HL-60 (cell line): Measurements from ENCODE around the gene TMUB2.

ENCODE experiments used
- DNase-seq, 2 experiments: peaks; one replicate each; pipeline ENCODE4 v3.0.0-alpha.2; 2010 to 2020; ENCODE audit warnings: low read depth in 1 of 2, low spot score in 1 of 2
- H3K27ac ChIP-seq: fragments of 250-450 bp; sonication (Bioruptor Pico); replicated peaks from 2 replicates; pipeline ENCODE4 v1.5.1; 2020; ENCODE audit warnings: mild to moderate bottlenecking, moderate library complexity
- H3K27me3 ChIP-seq: fragments of 250-450 bp; sonication (Bioruptor Pico); 2 replicates; pipeline ENCODE4 v1.5.1; 2021; ENCODE audit warnings: mild to moderate bottlenecking, moderate library complexity; ENCODE audit not compliant: insufficient read depth, poor library complexity, severe bottlenecking
- H3K4me3 ChIP-seq: replicated peaks from 2 replicates; pipeline ENCODE4 v1.5.1; 2011; ENCODE audit warnings: mild to moderate bottlenecking, control low read depth, low read length; ENCODE audit not compliant: insufficient read depth
- GABPA ChIP-seq: IDR thresholded peaks from 2 replicates; pipeline ENCODE4 v1.6.1; 2012; ENCODE audit warnings: low read depth
- POLR2AphosphoS5 ChIP-seq: IDR thresholded peaks from 2 replicates; pipeline ENCODE4 v1.6.1; 2012; ENCODE audit warnings: low read depth
- REST ChIP-seq: IDR thresholded peaks from 2 replicates; pipeline ENCODE4 v1.6.1; 2012; ENCODE audit warnings: low read depth; ENCODE audit not compliant: insufficient replicate concordance
- SPI1 ChIP-seq: IDR thresholded peaks from 2 replicates; pipeline ENCODE4 v1.6.1; 2012; ENCODE audit warnings: low read depth, mild to moderate bottlenecking, borderline replicate concordance
- TF ChIP-seq, protein P1 (sequence below): IDR thresholded peaks from one replicate; pipeline ENCODE4 v1.5.1; 2011; ENCODE audit warnings: low read length, control low read depth, inconsistent platforms; ENCODE audit not compliant: insufficient read depth

The TMUB2 gene

GRCh38 chr17:44214896-44215295 lies 28.1 kb downstream of the TMUB2 start:
- TF ChIP-seq, protein P1, sequence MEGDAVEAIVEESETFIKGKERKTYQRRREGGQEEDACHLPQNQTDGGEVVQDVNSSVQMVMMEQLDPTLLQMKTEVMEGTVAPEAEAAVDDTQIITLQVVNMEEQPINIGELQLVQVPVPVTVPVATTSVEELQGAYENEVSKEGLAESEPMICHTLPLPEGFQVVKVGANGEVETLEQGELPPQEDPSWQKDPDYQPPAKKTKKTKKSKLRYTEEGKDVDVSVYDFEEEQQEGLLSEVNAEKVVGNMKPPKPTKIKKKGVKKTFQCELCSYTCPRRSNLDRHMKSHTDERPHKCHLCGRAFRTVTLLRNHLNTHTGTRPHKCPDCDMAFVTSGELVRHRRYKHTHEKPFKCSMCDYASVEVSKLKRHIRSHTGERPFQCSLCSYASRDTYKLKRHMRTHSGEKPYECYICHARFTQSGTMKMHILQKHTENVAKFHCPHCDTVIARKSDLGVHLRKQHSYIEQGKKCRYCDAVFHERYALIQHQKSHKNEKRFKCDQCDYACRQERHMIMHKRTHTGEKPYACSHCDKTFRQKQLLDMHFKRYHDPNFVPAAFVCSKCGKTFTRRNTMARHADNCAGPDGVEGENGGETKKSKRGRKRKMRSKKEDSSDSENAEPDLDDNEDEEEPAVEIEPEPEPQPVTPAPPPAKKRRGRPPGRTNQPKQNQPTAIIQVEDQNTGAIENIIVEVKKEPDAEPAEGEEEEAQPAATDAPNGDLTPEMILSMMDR: no peak
- TF ChIP-seq SPI1: no peak
- TF ChIP-seq POLR2AphosphoS5: no peak
- no peak for TF ChIP-seq GABPA
- TF ChIP-seq REST: no peak

GRCh38 chr17:44216173-44216572 lies 29.4 kb downstream of the TMUB2 start:
- H3K27me3 ChIP-seq: no peaks in the 10 kb centered on the region
- DNase-seq: no peak
- TF ChIP-seq GABPA (no peak), POLR2AphosphoS5 (no peak), REST (no peak), SPI1 (no peak)
- TF ChIP-seq, protein P1: no peak
- no peak overlapping the region for H3K4me3 ChIP-seq
- H3K27ac ChIP-seq: no peak overlapping the region

More at GRCh38 chr17:44214896-44215295, 28.1 kb downstream of the TMUB2 start:
- Histone ChIP-seq H3K4me3 (no peak overlapping the region), H3K27me3 (no peaks in the 10 kb centered on the region), H3K27ac (no peak overlapping the region)
- DNase-seq: no peak

GRCh38 chr17:44216694-44217093 lies 29.9 kb downstream of the TMUB2 start:
- Histone ChIP-seq H3K27me3 (no peaks in the 10 kb centered on the region), H3K27ac (no peak overlapping the region), H3K4me3 (peak overlapping the region; percentile 67)
- DNase-seq: no peak
- no peak for TF ChIP-seq GABPA
- TF ChIP-seq, protein P1: no peak
- no peak for TF ChIP-seq SPI1
- no peak for TF ChIP-seq REST
- TF ChIP-seq POLR2AphosphoS5: no peak
